GM12872 (cell line): Measurements from ENCODE around the gene LY6G6C.

Experiments
- TF ChIP-seq, protein P1 (sequence below): IDR thresholded peaks from 3 replicates; pipeline ENCODE4 v1.5.1; 2011; ENCODE audit warnings: low read depth, mild to moderate bottlenecking, low read length, moderate library complexity; ENCODE audit not compliant: insufficient read depth

LY6G6C gene

DNA sequence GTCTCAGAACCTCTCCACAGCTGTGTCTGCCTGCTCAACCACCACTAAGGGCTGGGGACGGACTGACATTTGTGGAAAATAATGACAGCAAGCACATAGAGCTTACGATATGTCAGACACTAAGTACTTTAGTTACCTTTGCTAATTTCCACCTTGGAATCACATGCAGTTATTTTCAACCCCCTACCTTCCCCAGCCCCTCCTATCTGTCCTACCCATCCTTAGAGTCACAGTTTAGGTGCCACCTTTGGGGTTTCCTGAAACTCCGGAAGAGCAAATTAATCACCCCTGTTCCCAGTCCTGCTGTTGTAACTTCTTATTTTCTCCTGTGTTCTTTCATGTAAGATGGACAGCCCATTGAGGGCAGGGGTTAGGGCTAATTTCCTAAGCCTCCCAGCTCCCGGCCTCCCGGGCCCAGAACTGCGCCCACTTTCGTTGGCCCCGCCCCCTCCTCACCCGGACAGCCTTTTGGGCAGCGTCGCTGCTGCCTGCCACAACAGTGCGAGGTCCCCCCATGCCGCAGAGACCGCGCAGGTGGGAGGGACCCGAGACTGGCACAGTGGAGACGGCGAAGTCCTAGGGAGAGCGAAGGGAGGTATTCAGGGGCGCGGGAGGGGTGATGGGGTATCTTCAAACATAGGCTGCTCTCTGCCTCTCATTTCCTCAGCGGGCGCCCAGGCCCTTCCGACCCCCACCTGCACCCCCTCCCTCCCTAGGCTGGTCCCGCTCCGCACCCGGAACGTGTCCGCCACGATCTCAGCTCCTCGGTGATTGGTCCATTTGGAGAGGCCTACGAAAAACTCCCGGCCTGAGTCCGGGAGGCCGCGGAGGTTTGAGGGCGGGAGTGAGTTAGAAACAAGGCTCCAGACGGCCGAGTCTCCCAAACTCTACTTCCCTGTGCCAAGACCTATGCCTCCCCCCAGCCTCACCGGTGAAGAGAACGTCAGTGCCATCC is 6.4 kb upstream of the LY6G6C start:
- TF ChIP-seq, protein P1, sequence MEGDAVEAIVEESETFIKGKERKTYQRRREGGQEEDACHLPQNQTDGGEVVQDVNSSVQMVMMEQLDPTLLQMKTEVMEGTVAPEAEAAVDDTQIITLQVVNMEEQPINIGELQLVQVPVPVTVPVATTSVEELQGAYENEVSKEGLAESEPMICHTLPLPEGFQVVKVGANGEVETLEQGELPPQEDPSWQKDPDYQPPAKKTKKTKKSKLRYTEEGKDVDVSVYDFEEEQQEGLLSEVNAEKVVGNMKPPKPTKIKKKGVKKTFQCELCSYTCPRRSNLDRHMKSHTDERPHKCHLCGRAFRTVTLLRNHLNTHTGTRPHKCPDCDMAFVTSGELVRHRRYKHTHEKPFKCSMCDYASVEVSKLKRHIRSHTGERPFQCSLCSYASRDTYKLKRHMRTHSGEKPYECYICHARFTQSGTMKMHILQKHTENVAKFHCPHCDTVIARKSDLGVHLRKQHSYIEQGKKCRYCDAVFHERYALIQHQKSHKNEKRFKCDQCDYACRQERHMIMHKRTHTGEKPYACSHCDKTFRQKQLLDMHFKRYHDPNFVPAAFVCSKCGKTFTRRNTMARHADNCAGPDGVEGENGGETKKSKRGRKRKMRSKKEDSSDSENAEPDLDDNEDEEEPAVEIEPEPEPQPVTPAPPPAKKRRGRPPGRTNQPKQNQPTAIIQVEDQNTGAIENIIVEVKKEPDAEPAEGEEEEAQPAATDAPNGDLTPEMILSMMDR, result no peak

DNA sequence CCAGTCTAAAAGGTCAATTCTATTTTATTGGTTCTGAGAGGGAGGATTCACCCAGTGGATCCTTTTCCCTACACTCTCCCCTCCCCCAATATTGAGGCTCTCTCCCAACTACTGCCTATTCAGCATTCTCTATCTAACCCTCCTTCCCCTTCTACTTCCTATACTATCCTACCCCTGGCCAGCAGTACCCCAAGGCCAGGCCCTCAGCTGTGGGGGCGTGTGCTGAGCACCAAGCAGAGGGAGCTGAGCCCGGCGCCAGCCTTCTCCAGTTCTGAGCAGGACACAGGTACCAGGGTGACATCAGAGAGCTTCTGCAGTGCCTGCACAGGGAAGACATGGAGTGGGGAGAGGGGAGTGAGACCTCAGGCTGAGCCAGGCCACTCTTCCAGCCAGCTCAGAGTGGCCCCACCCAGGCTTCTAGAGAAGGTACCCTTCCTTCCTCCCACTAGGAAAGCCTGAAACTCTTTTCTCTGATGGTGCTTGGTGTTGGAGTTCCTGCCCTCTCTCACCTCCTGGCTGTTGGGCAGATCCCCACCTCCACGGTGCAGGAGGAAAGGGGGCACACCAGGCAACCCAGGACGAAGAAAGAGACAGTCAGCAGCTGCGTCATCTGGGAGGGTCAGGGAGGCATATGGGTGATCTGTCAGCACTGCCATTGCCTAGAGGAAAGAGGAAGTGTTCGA is 5.6 kb upstream of the LY6G6C start:
- TF ChIP-seq, protein P1, result no peak

DNA sequence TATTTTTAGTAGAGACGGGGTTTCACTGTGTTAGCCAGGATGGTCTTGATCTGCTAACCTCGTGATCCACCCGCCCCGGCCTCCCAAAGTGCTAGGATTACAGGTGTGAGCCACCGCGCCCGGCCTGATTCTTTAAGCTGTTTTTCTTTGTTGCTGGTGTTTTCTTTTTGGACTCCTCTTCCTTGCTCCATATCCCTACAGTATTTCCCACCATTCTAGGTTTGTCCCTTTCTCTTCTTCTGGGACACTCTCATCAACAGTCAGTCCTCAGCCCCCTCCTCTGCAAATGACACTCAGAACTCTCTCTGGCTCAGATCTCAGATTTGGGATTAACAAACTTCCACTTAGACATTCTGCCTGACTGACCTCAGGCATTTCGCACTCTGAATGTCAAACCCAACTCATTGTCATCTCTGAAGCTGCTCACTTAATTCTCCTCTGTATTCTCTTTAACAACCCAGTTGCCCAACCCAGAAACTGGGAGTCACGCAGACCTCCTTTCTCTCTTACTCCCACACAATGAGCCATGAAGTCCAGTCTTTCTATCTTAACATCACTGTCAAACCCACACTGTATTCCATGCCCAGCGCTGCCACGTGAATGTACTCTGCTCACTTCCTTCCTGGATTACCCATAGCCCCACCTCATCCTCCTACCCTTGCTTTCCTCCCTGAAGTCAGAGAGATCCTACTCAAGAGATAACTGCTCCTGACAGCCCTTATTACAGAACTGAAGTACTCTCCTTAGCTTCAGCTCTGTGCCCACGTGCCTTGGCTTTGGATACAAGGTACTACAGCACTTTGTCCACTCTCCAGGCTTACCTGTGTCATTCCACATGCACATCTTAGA is 4.2 kb upstream of the LY6G6C start:
- TF ChIP-seq, protein P1, result no peak

DNA sequence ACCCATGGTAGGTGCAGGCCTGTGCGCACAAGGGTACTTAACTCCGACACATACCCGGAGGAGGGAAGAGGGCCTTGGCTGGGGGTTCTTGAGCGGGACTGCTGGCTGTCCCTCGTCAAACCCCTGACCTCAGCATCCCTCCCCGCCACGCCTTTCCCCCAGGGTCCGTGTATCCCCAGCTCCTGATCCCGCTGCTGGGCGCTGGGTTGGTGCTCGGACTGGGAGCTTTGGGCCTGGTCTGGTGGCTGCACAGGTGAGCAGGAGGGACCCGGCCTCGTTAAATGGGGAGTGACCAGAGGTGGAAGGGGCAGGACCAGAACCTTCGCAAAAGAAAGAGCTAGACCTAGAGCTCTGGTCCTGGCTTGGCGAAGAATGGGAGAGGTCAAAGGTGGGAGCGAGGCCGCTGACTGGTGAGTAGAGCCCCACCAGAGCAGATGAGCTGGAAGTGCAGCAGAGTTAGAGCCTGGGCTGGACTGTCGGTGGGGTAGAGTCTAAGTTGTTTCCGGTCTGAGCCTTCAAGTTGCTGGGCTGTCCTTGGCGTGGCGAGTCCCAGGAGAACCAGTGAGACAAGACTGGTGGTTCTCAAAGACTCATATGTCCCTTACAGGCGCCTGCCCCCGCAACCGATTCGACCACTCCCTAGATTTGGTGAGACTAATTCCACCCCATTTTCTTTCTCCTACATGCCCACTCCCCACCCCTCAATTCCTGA is 2.6 kb upstream of the LY6G6C start:
- TF ChIP-seq, protein P1, result no peak

DNA sequence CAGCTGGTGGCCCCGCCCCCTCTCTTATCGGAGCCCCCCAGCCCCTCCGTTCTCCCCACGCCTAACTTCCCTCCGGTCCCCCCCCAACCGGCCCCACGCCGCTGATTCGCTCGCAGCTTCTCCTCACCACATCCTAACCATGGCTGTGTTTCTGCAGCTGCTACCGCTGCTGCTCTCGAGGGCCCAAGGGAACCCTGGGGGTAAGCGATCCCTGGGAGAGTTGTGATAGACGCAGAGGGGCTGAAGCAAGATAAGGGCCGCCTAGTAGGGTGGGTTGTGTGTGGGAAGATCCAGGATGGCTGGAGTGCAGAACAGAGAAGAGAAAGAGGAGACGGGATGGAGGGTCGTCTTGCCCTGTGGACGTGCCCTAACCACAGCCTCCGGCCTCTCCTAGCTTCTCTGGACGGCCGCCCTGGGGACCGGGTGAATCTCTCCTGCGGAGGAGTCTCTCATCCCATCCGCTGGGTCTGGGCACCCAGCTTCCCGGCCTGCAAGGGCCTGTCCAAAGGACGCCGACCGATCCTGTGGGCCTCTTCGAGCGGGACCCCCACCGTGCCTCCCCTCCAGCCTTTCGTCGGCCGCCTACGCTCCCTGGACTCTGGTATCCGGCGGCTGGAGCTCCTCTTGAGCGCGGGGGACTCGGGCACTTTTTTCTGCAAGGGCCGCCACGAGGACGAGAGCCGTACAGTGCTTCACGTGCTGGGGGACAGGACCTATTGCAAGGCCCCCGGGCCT is 1.9 kb upstream of the LY6G6C start, which contains the start of gene MPIG6B:
Gene MPIG6B, plus strand, starts transcription at position 129 of the 735 bp plus-strand sequence. Its CDS starts 11 bp downstream, at position 140.
- TF ChIP-seq, protein P1, result no peak

DNA sequence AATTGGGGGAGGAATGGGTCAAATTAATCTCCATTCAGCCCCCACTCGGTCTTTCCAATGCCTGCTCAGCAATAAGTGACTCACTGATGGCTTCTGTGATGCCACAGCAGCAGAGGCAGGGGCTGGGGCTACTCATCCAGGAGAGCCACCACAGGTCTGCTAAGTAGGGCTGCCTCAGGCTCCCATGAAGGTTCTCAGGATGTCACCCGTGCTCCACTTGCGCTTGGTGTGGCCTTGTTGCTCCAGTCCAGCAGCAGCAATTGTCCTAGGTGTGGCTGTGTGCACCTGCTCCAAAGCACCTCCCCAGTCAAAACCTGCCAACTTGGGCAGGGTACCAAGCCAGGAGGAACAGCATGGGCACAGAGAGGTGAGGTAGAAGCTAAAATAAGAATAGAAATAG is 627 bp upstream of the LY6G6C start:
- TF ChIP-seq, protein P1, result no peak
